Endothelial cell of umbilical vein (primary cell): ENCODE data around the gene NEIL3. TPM values are rescaled to one million over a fixed set of nuclear protein-coding genes. Genes with fewer than 3 reads are reported as not detected.

Experiments
- BruUV-seq: library from RNA; stranded (reverse); fragments of 400-500 nt; replicated peaks from 2 replicates; lab custom pipeline; 2021; lab: Mats Ljungman, UMichigan
- CTCF ChIA-PET: fragments of 300-600, 350-600 bp; sonication (Branson Sonifier 250); formaldehyde crosslinking; loops from one replicate; lab custom pipeline; 2021; ENCODE audit warnings: antibody characterized with exemption, inconsistent platforms; lab: Charles Lee
- POLR2A ChIA-PET: fragments of 300-600, 350-600 bp; sonication (Branson Sonifier 250); formaldehyde crosslinking; loops from one replicate; lab custom pipeline; 2021; ENCODE audit warnings: antibody characterized with exemption, inconsistent platforms; lab: Charles Lee
- DNase-seq: peaks from one replicate; pipeline ENCODE4 v3.0.0-alpha.2; 2011; ENCODE audit warnings: low read depth, low spot score
- FAIRE-seq: peaks from 2 replicates; lab custom pipeline; 2011; peaks lifted over from hg19 to GRCh38; lab: Jason Lieb, UNC
- H2AFZ ChIP-seq: 2 replicates; pipeline ENCODE4 v1.6.0; 2012; ENCODE audit warnings: low read depth, low read length, control low read depth, inconsistent platforms
- H3K27ac ChIP-seq: 2 replicates; pipeline ENCODE4 v1.5.1; 2011; ENCODE audit warnings: low read depth, mild to moderate bottlenecking, control low read depth, low read length, moderate library complexity; ENCODE audit not compliant: insufficient read depth
- H3K27me3 ChIP-seq, 2 experiments: 2 replicates each; pipeline versions ENCODE4 v1.6.0 to v1.6.1; 2011; ENCODE audit warnings: low read length in 2 of 2, mixed read lengths in 1 of 2; ENCODE audit not compliant: control insufficient read depth in 2 of 2, insufficient read depth in 2 of 2
- H3K36me3 ChIP-seq, 2 experiments: 2 replicates in 1 of 2; 3 replicates in 1 of 2; pipeline ENCODE4 v1.5.1; 2011; ENCODE audit warnings: low read length in 2 of 2, mild to moderate bottlenecking in 1 of 2, moderate library complexity in 1 of 2; ENCODE audit not compliant: control insufficient read depth in 2 of 2, insufficient read depth in 2 of 2; ENCODE audit errors: extremely low read depth in 1 of 2
- H3K4me1 ChIP-seq: 3 replicates; pipeline ENCODE4 v1.5.1; 2011; ENCODE audit warnings: mild to moderate bottlenecking, low read length; ENCODE audit not compliant: control insufficient read depth, insufficient read depth; ENCODE audit errors: extremely low read depth
- H3K4me2 ChIP-seq: 2 replicates; pipeline ENCODE4 v1.6.1; 2011; ENCODE audit warnings: low read length, control low read depth, mixed read lengths; ENCODE audit not compliant: insufficient read depth
- H3K4me3 ChIP-seq, 3 experiments: fragments of 200-600 bp in 1 of 3; sonication (generic), shearing (Covaris generic) in 1 of 3; replicated peaks in 1 of 3; 2 replicates each; pipeline ENCODE4 v1.5.1; 2011 to 2016; ENCODE audit warnings: control low read depth in 3 of 3, low read length in 3 of 3, mild to moderate bottlenecking in 2 of 3, inconsistent platforms in 1 of 3, low read depth in 1 of 3, moderate library complexity in 1 of 3; ENCODE audit not compliant: insufficient read depth in 1 of 3
- H3K79me2 ChIP-seq: 2 replicates; pipeline ENCODE4 v1.6.0; 2012; ENCODE audit warnings: low read length, inconsistent platforms; ENCODE audit not compliant: control insufficient read depth, insufficient read depth
- H3K9ac ChIP-seq: replicated peaks from 2 replicates; pipeline ENCODE3; 2011; ENCODE audit warnings: low read length, control low read depth; ENCODE audit not compliant: insufficient read depth; ENCODE audit errors: extremely low read depth
- H3K9me1 ChIP-seq: replicated peaks from 3 replicates; pipeline ENCODE4 v1.6.0; 2011; ENCODE audit warnings: mild to moderate bottlenecking, low read length; ENCODE audit not compliant: control insufficient read depth, insufficient read depth; ENCODE audit errors: extremely low read depth
- H3K9me3 ChIP-seq: replicated peaks from 2 replicates; pipeline ENCODE4 v1.5.1; 2012; ENCODE audit warnings: low read length, inconsistent platforms; ENCODE audit not compliant: control insufficient read depth, insufficient read depth
- H4K20me1 ChIP-seq: replicated peaks from 2 replicates; pipeline ENCODE3; 2011; ENCODE audit warnings: mild to moderate bottlenecking, low read length; ENCODE audit not compliant: control insufficient read depth, insufficient read depth; ENCODE audit errors: extremely low read depth
- EZH2 ChIP-seq: IDR thresholded peaks from 2 replicates; pipeline ENCODE4 v1.6.1; 2012; ENCODE audit warnings: borderline replicate concordance, low read depth, mild to moderate bottlenecking, moderate library complexity, low read length, inconsistent platforms; ENCODE audit not compliant: severe bottlenecking
- FOS ChIP-seq: IDR thresholded peaks from 2 replicates; pipeline ENCODE4 v1.6.1; 2011; ENCODE audit warnings: mild to moderate bottlenecking, low read length, moderate library complexity, borderline replicate concordance; ENCODE audit not compliant: insufficient read depth
- GATA2 ChIP-seq: IDR thresholded peaks from 2 replicates; pipeline ENCODE4 v1.7.0; 2011; ENCODE audit warnings: low read depth, mild to moderate bottlenecking, moderate library complexity, mixed read lengths, low read length; ENCODE audit not compliant: insufficient read length, insufficient read depth
- JUN ChIP-seq: IDR thresholded peaks from 2 replicates; pipeline ENCODE4 v1.6.1; 2011; ENCODE audit warnings: borderline replicate concordance, low read depth; ENCODE audit not compliant: insufficient read length, insufficient read depth
- MYC ChIP-seq: IDR thresholded peaks from one replicate; pipeline ENCODE4 v1.6.1; 2011; ENCODE audit warnings: mild to moderate bottlenecking, low read depth, low read length
- POLR2A ChIP-seq: IDR thresholded peaks from 2 replicates; pipeline ENCODE4 v1.6.1; 2012; ENCODE audit warnings: low read depth, mild to moderate bottlenecking, control low read depth, low read length
- POLR2AphosphoS5 ChIP-seq: IDR thresholded peaks from 2 replicates; pipeline ENCODE4 v1.6.1; 2012; ENCODE audit warnings: low read depth, mild to moderate bottlenecking, control low read depth, low read length, moderate library complexity; ENCODE audit not compliant: insufficient read depth
- dilution Hi-C: fragments of 300-500 bp; cut with MboI; formaldehyde crosslinking; loops from one replicate; pipeline ENCODE4 v1.15.0; 2019; ENCODE audit warnings: low sequenced_read_pairs; ENCODE audit not compliant: extremely low pct_ligation_motif_present
- intact Hi-C: fragments of 100-400 bp; cut with micrococcal nuclease; formaldehyde crosslinking; loops from one replicate; pipeline ENCODE4 v1.10.0; 2022
- polyA plus RNA-seq, 4 experiments: library from polyadenylated mRNA; depleted of rRNA in 3 of 4; stranded (reverse) in 3 of 4; unstranded in 1 of 4; fragments of >200 nt; gene quantifications; 2 replicates each; pipeline versions ENCODE4 v1.2.1 to v1.2.3, GENCODE V29; 2011 to 2012; ENCODE audit warnings: missing spikeins in 1 of 4
- total RNA-seq: library from RNA; stranded (reverse); gene quantifications from 2 replicates; pipeline ENCODE4 v1.2.3, GENCODE V29; 2021
- TF ChIP-seq, protein P1 (sequence below), 2 donors: IDR thresholded peaks; 1 replicate in 1 of 2; 2 replicates in 1 of 2; pipeline ENCODE4 v1.5.1; 2011; ENCODE audit warnings: low read length in 2 of 2, mild to moderate bottlenecking in 2 of 2, moderate library complexity in 2 of 2, control low read depth in 1 of 2, inconsistent platforms in 1 of 2, low read depth in 1 of 2; ENCODE audit not compliant: insufficient read depth in 1 of 2; ENCODE audit errors: extremely low read depth in 1 of 2
- TF ChIP-seq, protein P2 (sequence below): IDR thresholded peaks from 2 replicates; pipeline ENCODE4 v1.6.1; 2011; ENCODE audit not compliant: insufficient read depth, insufficient read length

The NEIL3 gene
- total and polyA plus RNA-seq, 2 donors (not counting 3 experiments of a cell fraction or from before 2014, with no cell fraction given): 3.7 to 6.9 TPM

DNA sequence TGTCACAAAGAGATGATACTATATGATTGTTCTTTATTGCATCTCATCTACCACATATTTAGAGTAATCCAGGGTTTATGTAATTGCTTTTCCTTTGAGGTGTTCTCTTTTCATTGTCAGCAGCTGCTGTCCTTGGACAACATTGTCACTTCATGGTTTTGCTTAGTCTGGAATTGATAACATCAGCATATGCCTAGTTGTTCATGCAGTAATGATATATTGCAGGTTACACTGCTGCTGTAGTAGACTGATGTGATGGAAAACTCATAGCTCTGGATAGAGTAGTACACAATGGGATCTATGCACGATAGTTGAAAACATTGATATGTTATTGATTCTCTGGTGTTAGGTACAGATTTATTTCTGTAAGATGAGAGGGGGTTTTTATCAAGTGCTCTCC lies 13.7 kb downstream of the NEIL3 start:
- intact Hi-C loops: loop anchor here (5.0 to 10.0 kb wide), 3 partner anchors 199 to 1001 kb away; partner anchors contain the start of gene VEGFC

More for the DNA sequence above, 13.7 kb downstream of the NEIL3 start:
- CTCF ChIA-PET: interaction anchor here (1.8 to 3.8 kb wide), 3 partner anchors 10 to 17 kb away, joined by 11 to 21 read pairs (median 13); partner anchors contain the start of gene NEIL3
- no peaks in the 10 kb centered on the region for H4K20me1 ChIP-seq
- dilution Hi-C loops: no loop called here
- peak overlapping the region; percentile 33 for H3K27ac ChIP-seq
- H3K9ac ChIP-seq: peak overlapping the region; percentile 69
- no peak overlapping the region for H3K4me3 ChIP-seq
- peaks cover 13% of the 10 kb centered on the region for H3K4me1 ChIP-seq
- peaks cover 31% of the 10 kb centered on the region for H3K79me2 ChIP-seq
- peak overlapping the region; percentile 85 for H3K4me2 ChIP-seq
- TF ChIP-seq FOS: no peak
- no peak for TF ChIP-seq POLR2AphosphoS5
- no peak for TF ChIP-seq POLR2A
- no peak for TF ChIP-seq JUN
- no peak for TF ChIP-seq EZH2
- no peak for TF ChIP-seq GATA2
- TF ChIP-seq, protein P1, sequence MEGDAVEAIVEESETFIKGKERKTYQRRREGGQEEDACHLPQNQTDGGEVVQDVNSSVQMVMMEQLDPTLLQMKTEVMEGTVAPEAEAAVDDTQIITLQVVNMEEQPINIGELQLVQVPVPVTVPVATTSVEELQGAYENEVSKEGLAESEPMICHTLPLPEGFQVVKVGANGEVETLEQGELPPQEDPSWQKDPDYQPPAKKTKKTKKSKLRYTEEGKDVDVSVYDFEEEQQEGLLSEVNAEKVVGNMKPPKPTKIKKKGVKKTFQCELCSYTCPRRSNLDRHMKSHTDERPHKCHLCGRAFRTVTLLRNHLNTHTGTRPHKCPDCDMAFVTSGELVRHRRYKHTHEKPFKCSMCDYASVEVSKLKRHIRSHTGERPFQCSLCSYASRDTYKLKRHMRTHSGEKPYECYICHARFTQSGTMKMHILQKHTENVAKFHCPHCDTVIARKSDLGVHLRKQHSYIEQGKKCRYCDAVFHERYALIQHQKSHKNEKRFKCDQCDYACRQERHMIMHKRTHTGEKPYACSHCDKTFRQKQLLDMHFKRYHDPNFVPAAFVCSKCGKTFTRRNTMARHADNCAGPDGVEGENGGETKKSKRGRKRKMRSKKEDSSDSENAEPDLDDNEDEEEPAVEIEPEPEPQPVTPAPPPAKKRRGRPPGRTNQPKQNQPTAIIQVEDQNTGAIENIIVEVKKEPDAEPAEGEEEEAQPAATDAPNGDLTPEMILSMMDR (IDR thresholded peaks at IDR 0.05; ENCODE audit: extremely low read depth in 1 of 2, insufficient read depth in 1 of 2, low read depth in 1 of 2, low read length in 2 of 2): no peak
- TF ChIP-seq MYC: no peak
- TF ChIP-seq, protein P2, sequence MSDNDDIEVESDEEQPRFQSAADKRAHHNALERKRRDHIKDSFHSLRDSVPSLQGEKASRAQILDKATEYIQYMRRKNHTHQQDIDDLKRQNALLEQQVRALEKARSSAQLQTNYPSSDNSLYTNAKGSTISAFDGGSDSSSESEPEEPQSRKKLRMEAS: no peak
- POLR2A ChIA-PET: no interaction called here
- no peak for FAIRE-seq
- no peaks in the 10 kb centered on the region for H3K27me3 ChIP-seq
- H2AFZ ChIP-seq: peak overlapping the region; percentile 84
- no peaks in the 10 kb centered on the region for H3K36me3 ChIP-seq
- H3K9me3 ChIP-seq: no peaks in the 10 kb centered on the region
- DNase-seq: peak; percentile 39
- no TSS peak for BruUV-seq
- H3K9me1 ChIP-seq: no peaks in the 10 kb centered on the region
